OCI-LY1 (cell line): Measurements from ENCODE around the gene HNRNPA1.

ENCODE experiments used
- EZH2 ChIP-seq: fragments of 200-600 bp; sonication (generic), shearing (Covaris generic); IDR thresholded peaks from 2 replicates; pipeline ENCODE4 v1.8.0; 2017; ENCODE audit warnings: borderline replicate concordance, mixed run types, mild to moderate bottlenecking, antibody characterized with exemption, low read length, moderate library complexity, mixed read lengths
- TF ChIP-seq, protein P1 (sequence below): fragments of 200-600 bp; sonication (generic), shearing (Covaris generic); IDR thresholded peaks from 2 replicates; pipeline ENCODE4 v1.5.1; 2017; ENCODE audit warnings: mild to moderate bottlenecking, antibody characterized with exemption, low read length, moderate library complexity, mixed read lengths

- TF ChIP-seq, protein P1, sequence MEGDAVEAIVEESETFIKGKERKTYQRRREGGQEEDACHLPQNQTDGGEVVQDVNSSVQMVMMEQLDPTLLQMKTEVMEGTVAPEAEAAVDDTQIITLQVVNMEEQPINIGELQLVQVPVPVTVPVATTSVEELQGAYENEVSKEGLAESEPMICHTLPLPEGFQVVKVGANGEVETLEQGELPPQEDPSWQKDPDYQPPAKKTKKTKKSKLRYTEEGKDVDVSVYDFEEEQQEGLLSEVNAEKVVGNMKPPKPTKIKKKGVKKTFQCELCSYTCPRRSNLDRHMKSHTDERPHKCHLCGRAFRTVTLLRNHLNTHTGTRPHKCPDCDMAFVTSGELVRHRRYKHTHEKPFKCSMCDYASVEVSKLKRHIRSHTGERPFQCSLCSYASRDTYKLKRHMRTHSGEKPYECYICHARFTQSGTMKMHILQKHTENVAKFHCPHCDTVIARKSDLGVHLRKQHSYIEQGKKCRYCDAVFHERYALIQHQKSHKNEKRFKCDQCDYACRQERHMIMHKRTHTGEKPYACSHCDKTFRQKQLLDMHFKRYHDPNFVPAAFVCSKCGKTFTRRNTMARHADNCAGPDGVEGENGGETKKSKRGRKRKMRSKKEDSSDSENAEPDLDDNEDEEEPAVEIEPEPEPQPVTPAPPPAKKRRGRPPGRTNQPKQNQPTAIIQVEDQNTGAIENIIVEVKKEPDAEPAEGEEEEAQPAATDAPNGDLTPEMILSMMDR: no peak
- TF ChIP-seq EZH2: no peak
Observed at GRCh38 chr12:54253240-54253639, 27.3 kb upstream of the HNRNPA1 start.
